HepG2 (cell line): ENCODE measurements around the gene STH. TPM values are rescaled to one million over a fixed set of nuclear protein-coding genes. Genes with fewer than 3 reads are reported as not detected.
A peak's percentile ranks its signal among the peaks of the same experiment; 100 is the strongest.

Experiments used
- DNMT3B ChIP-seq: conservative IDR thresholded peaks from 2 replicates; pipeline ENCODE4 v1.6.1; 2016; ENCODE audit warnings: missing biosample characterization, control low read depth
- HOXA3 ChIP-seq: sonication (generic); formaldehyde crosslinking; IDR thresholded peaks from 2 replicates; pipeline ENCODE4 v1.5.0; 2020; ENCODE audit warnings: missing genetic modification reagents
- MEIS1 ChIP-seq: sonication (generic); formaldehyde crosslinking; IDR thresholded peaks from 2 replicates; pipeline ENCODE4 v1.9.0; 2021; ENCODE audit warnings: mild to moderate bottlenecking, missing genetic modification reagents, moderate library complexity, borderline replicate concordance
- RBAK ChIP-seq: sonication (generic); formaldehyde crosslinking; IDR thresholded peaks from 2 replicates; pipeline ENCODE4 v1.5.1; 2020; ENCODE audit warnings: mild to moderate bottlenecking, missing genetic modification reagents
- RFXANK ChIP-seq: IDR thresholded peaks from 2 replicates; pipeline ENCODE4 v1.6.1; 2016
- ZNF207 ChIP-seq: fragments of 450-650 bp; IDR thresholded peaks from 2 replicates; pipeline ENCODE4 v1.6.1; 2016; ENCODE audit warnings: antibody characterized with exemption, borderline replicate concordance
- ZNF546 ChIP-seq: sonication (generic); formaldehyde crosslinking; conservative IDR thresholded peaks from 2 replicates; pipeline ENCODE4 v1.8.1; 2023; ENCODE audit warnings: mild to moderate bottlenecking, missing genetic modification reagents
- polyA plus RNA-seq, 8 experiments: library from polyadenylated mRNA; depleted of rRNA in 3 of 8; stranded (reverse) in 7 of 8; unstranded in 1 of 8; fragments of >200 nt; fragmentation: Illumina TruSeq in 4 of 8; extraction: Trizol in 4 of 8; gene quantifications; 2 replicates each; pipeline versions ENCODE4 v1.2.1 to v1.2.3, GENCODE V29; 2011 to 2016; ENCODE audit warnings: low read depth in 4 of 8, missing spikeins in 1 of 8, mixed read lengths in 1 of 8; ENCODE audit not compliant: insufficient read depth in 1 of 8
- total RNA-seq, 5 experiments: library from RNA; depleted of rRNA; stranded (reverse); fragments of >200 nt; fragmentation: Illumina TruSeq; extraction: Trizol; gene quantifications; 2 replicates each; pipeline ENCODE4 v1.2.3, GENCODE V29; 2016; ENCODE audit warnings: low read depth in 1 of 5
- TF ChIP-seq, protein P1 (sequence below): sonication (generic); formaldehyde crosslinking; IDR thresholded peaks from 2 replicates; pipeline ENCODE4 v1.9.0; 2021; ENCODE audit warnings: mild to moderate bottlenecking, missing genetic modification reagents
- TF ChIP-seq, protein P2 (sequence below): sonication (generic); formaldehyde crosslinking; IDR thresholded peaks from 2 replicates; pipeline ENCODE4 v1.8.1; 2022; ENCODE audit warnings: mild to moderate bottlenecking, missing genetic modification reagents
- TF ChIP-seq, protein P3 (sequence below): sonication (generic); formaldehyde crosslinking; IDR thresholded peaks from 2 replicates; pipeline ENCODE4 v1.8.0; 2022; ENCODE audit warnings: missing genetic modification reagents, low read depth, mild to moderate bottlenecking, borderline replicate concordance
- TF ChIP-seq, protein P4 (sequence below): sonication (generic); formaldehyde crosslinking; conservative IDR thresholded peaks from 2 replicates; pipeline ENCODE4 v1.4.0; 2020; ENCODE audit warnings: missing genetic modification reagents
- TF ChIP-seq, protein P5 (sequence below): sonication (generic); IDR thresholded peaks from 2 replicates; pipeline ENCODE4 v1.6.1; 2016; ENCODE audit warnings: low read depth, borderline replicate concordance
- TF ChIP-seq, protein P6 (sequence below): sonication (generic); formaldehyde crosslinking; IDR thresholded peaks from 2 replicates; pipeline ENCODE4 v1.5.0; 2020; ENCODE audit warnings: missing genetic modification reagents, mild to moderate bottlenecking, borderline replicate concordance
- TF ChIP-seq, protein P7 (sequence below): IDR thresholded peaks from 2 replicates; pipeline ENCODE4 v1.6.1; 2016

STH gene
- total and polyA plus RNA-seq, 2 of the 13 experiments (the other 11 are each of a cell fraction or from before 2014, with no cell fraction given) = not detected

DNA sequence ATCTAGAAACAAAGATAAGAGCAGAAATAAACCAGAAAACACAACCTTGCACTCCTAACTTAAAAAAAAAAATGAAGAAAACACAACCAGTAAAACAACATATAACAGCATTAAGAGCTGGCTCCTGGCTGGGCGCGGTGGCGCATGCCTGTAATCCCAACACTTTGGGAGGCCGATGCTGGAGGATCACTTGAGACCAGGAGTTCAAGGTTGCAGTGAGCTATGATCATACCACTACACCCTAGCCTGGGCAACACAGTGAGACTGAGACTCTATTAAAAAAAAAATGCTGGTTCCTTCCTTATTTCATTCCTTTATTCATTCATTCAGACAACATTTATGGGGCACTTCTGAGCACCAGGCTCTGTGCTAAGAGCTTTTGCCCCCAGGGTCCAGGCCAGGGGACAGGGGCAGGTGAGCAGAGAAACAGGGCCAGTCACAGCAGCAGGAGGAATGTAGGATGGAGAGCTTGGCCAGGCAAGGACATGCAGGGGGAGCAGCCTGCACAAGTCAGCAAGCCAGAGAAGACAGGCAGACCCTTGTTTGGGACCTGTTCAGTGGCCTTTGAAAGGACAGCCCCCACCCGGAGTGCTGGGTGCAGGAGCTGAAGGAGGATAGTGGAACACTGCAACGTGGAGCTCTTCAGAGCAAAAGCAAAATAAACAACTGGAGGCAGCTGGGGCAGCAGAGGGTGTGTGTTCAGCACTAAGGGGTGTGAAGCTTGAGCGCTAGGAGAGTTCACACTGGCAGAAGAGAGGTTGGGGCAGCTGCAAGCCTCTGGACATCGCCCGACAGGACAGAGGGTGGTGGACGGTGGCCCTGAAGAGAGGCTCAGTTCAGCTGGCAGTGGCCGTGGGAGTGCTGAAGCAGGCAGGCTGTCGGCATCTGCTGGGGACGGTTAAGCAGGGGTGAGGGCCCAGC is 2.6 kb downstream of the STH start (continued):
- TF ChIP-seq, protein P1, sequence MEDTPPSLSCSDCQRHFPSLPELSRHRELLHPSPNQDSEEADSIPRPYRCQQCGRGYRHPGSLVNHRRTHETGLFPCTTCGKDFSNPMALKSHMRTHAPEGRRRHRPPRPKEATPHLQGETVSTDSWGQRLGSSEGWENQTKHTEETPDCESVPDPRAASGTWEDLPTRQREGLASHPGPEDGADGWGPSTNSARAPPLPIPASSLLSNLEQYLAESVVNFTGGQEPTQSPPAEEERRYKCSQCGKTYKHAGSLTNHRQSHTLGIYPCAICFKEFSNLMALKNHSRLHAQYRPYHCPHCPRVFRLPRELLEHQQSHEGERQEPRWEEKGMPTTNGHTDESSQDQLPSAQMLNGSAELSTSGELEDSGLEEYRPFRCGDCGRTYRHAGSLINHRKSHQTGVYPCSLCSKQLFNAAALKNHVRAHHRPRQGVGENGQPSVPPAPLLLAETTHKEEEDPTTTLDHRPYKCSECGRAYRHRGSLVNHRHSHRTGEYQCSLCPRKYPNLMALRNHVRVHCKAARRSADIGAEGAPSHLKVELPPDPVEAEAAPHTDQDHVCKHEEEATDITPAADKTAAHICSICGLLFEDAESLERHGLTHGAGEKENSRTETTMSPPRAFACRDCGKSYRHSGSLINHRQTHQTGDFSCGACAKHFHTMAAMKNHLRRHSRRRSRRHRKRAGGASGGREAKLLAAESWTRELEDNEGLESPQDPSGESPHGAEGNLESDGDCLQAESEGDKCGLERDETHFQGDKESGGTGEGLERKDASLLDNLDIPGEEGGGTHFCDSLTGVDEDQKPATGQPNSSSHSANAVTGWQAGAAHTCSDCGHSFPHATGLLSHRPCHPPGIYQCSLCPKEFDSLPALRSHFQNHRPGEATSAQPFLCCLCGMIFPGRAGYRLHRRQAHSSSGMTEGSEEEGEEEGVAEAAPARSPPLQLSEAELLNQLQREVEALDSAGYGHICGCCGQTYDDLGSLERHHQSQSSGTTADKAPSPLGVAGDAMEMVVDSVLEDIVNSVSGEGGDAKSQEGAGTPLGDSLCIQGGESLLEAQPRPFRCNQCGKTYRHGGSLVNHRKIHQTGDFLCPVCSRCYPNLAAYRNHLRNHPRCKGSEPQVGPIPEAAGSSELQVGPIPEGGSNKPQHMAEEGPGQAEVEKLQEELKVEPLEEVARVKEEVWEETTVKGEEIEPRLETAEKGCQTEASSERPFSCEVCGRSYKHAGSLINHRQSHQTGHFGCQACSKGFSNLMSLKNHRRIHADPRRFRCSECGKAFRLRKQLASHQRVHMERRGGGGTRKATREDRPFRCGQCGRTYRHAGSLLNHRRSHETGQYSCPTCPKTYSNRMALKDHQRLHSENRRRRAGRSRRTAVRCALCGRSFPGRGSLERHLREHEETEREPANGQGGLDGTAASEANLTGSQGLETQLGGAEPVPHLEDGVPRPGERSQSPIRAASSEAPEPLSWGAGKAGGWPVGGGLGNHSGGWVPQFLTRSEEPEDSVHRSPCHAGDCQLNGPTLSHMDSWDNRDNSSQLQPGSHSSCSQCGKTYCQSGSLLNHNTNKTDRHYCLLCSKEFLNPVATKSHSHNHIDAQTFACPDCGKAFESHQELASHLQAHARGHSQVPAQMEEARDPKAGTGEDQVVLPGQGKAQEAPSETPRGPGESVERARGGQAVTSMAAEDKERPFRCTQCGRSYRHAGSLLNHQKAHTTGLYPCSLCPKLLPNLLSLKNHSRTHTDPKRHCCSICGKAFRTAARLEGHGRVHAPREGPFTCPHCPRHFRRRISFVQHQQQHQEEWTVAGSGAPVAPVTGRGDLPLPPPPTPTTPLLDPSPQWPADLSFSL = no peak
- TF ChIP-seq, protein P2, sequence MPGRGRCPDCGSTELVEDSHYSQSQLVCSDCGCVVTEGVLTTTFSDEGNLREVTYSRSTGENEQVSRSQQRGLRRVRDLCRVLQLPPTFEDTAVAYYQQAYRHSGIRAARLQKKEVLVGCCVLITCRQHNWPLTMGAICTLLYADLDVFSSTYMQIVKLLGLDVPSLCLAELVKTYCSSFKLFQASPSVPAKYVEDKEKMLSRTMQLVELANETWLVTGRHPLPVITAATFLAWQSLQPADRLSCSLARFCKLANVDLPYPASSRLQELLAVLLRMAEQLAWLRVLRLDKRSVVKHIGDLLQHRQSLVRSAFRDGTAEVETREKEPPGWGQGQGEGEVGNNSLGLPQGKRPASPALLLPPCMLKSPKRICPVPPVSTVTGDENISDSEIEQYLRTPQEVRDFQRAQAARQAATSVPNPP (CRISPR knock-in tag) = no peak
- TF ChIP-seq ZNF546 (CRISPR knock-in tag) = 0 out of 2 replicates have a peak, but pooled peaks have one; percentile 18
- TF ChIP-seq, protein P3, sequence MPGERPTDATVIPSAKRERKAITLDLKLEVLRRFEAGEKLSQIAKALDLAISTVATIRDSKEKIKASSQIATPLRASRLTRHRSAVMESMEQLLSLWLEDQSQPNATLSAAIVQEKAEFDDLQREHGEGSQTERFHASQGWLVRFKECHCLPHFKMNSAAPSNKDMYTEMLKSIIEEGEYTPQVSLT = no peak
- TF ChIP-seq DNMT3B (CRISPR knock-in tag) = no peak
- TF ChIP-seq, protein P4, sequence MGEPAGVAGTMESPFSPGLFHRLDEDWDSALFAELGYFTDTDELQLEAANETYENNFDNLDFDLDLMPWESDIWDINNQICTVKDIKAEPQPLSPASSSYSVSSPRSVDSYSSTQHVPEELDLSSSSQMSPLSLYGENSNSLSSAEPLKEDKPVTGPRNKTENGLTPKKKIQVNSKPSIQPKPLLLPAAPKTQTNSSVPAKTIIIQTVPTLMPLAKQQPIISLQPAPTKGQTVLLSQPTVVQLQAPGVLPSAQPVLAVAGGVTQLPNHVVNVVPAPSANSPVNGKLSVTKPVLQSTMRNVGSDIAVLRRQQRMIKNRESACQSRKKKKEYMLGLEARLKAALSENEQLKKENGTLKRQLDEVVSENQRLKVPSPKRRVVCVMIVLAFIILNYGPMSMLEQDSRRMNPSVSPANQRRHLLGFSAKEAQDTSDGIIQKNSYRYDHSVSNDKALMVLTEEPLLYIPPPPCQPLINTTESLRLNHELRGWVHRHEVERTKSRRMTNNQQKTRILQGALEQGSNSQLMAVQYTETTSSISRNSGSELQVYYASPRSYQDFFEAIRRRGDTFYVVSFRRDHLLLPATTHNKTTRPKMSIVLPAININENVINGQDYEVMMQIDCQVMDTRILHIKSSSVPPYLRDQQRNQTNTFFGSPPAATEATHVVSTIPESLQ (CRISPR knock-in tag) = no peak
- 0 out of 2 replicates have a peak, but pooled peaks have one; percentile 54 for TF ChIP-seq RBAK (CRISPR knock-in tag)
- TF ChIP-seq, protein P5, sequence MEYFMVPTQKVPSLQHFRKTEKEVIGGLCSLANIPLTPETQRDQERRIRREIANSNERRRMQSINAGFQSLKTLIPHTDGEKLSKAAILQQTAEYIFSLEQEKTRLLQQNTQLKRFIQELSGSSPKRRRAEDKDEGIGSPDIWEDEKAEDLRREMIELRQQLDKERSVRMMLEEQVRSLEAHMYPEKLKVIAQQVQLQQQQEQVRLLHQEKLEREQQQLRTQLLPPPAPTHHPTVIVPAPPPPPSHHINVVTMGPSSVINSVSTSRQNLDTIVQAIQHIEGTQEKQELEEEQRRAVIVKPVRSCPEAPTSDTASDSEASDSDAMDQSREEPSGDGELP = no peak
- no peak for TF ChIP-seq RFXANK (CRISPR knock-in tag)
- TF ChIP-seq, protein P6, sequence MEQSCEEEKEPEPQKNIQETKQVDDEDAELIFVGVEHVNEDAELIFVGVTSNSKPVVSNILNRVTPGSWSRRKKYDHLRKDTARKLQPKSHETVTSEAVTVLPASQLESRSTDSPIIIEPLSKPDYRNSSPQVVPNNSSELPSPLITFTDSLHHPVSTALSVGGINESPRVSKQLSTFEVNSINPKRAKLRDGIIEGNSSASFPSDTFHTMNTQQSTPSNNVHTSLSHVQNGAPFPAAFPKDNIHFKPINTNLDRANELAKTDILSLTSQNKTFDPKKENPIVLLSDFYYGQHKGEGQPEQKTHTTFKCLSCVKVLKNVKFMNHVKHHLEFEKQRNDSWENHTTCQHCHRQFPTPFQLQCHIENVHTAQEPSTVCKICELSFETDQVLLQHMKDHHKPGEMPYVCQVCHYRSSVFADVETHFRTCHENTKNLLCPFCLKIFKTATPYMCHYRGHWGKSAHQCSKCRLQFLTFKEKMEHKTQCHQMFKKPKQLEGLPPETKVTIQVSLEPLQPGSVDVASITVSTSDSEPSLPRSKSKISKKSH (CRISPR knock-in tag) = peak; percentile 74
- peak; percentile 30; the same call in 1 of the 2 replicates for TF ChIP-seq HOXA3 (CRISPR knock-in tag)
- TF ChIP-seq, protein P7, sequence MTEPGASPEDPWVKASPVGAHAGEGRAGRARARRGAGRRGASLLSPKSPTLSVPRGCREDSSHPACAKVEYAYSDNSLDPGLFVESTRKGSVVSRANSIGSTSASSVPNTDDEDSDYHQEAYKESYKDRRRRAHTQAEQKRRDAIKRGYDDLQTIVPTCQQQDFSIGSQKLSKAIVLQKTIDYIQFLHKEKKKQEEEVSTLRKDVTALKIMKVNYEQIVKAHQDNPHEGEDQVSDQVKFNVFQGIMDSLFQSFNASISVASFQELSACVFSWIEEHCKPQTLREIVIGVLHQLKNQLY (CRISPR knock-in tag) = no peak
- peak; percentile 72; the same call in 1 of the 2 replicates for TF ChIP-seq MEIS1 (CRISPR knock-in tag)
- no peak for TF ChIP-seq ZNF207
